HepG2 (cell line): ENCODE data around the gene COX6B1. TPM values are rescaled to one million over a fixed set of nuclear protein-coding genes. Genes with fewer than 3 reads are reported as not detected.
A peak's percentile ranks its signal among the peaks of the same experiment; 100 is the strongest.

Experiments
- ATAC-seq: fragments of 200-7000 bp; cut with Tn5 transposase; 3 replicates; pipeline ENCODE4 v1.9.1; 2020; ENCODE audit warnings: mild to moderate bottlenecking, moderate library complexity
- BruUV-seq: library from RNA; stranded (reverse); fragments of 400-500 nt; replicated peaks from 2 replicates; lab custom pipeline; 2021; lab: Mats Ljungman, UMichigan
- CTCF ChIA-PET: fragments of 300-600 bp; formaldehyde crosslinking; extraction: SDS; loops from one replicate; lab custom pipeline; 2021; ENCODE audit warnings: low total read pairs, inconsistent platforms, low intra/inter-chr PET ratio; lab: Yijun Ruan, JAX
- POLR2A ChIA-PET: fragments of 350-600 bp; sonication (Branson Sonifier 250); formaldehyde crosslinking; loops from one replicate; lab custom pipeline; 2020; ENCODE audit warnings: antibody characterized with exemption, inconsistent platforms; lab: Yijun Ruan, JAX
- DNase-seq: peaks from one replicate; pipeline ENCODE4 v3.0.0-alpha.2; 2015; ENCODE audit warnings: low spot score
- FAIRE-seq: peaks from 3 replicates; lab custom pipeline; 2011; peaks lifted over from hg19 to GRCh38; lab: Jason Lieb, UNC
- H2AFZ ChIP-seq: one replicate; pipeline ENCODE4 v1.6.1; 2011; ENCODE audit warnings: low read length, inconsistent platforms
- H3K27ac ChIP-seq: fragments of 300-600 bp; 3 replicates; pipeline ENCODE4 v1.8.0; 2011; ENCODE audit warnings: mixed run types, mild to moderate bottlenecking, mixed read lengths, low read length, inconsistent platforms; ENCODE audit not compliant: insufficient read depth; ENCODE audit errors: extremely low read length
- H3K27me3 ChIP-seq, 2 experiments: fragments of 200-600 bp in 1 of 2; 2 replicates in 1 of 2; 3 replicates in 1 of 2; pipeline versions ENCODE4 v1.6.0 to v1.8.0; 2011; ENCODE audit warnings: low read length in 2 of 2, mild to moderate bottlenecking in 2 of 2, moderate library complexity in 2 of 2, inconsistent platforms in 1 of 2; ENCODE audit not compliant: insufficient read depth in 2 of 2, control insufficient read depth in 1 of 2
- H3K36me3 ChIP-seq, 2 experiments: fragments of 200-600 bp in 1 of 2; replicated peaks in 1 of 2; 2 replicates in 1 of 2; 3 replicates in 1 of 2; pipeline versions ENCODE4 v1.5.1 to v1.8.0; 2011; ENCODE audit warnings: low read length in 2 of 2, inconsistent platforms in 1 of 2; ENCODE audit not compliant: insufficient read depth in 2 of 2, control insufficient read depth in 1 of 2
- H3K4me1 ChIP-seq: 2 replicates; pipeline ENCODE4 v1.5.1; 2012; ENCODE audit warnings: low read length, inconsistent platforms; ENCODE audit not compliant: insufficient read depth
- H3K4me2 ChIP-seq: 2 replicates; pipeline ENCODE4 v1.6.0; 2011; ENCODE audit warnings: low read depth, low read length, inconsistent platforms
- H3K4me3 ChIP-seq, 3 experiments: fragments of 200-600 bp in 1 of 3; sonication (generic), shearing (Covaris generic) in 1 of 3; replicated peaks in 1 of 3; 2 replicates each; pipeline ENCODE4 v1.5.1; 2011 to 2016; ENCODE audit warnings: low read length in 3 of 3, inconsistent platforms in 2 of 3, low read depth in 2 of 3, mild to moderate bottlenecking in 2 of 3, control low read depth in 1 of 3, mixed read lengths in 1 of 3; ENCODE audit not compliant: insufficient read depth in 1 of 3
- H3K79me2 ChIP-seq: one replicate; pipeline ENCODE4 v1.6.1; 2011; ENCODE audit warnings: low read length, inconsistent platforms; ENCODE audit not compliant: insufficient read depth
- H3K9ac ChIP-seq: 2 replicates; pipeline ENCODE4 v1.6.0; 2011; ENCODE audit warnings: mild to moderate bottlenecking, low read depth, low read length, inconsistent platforms; ENCODE audit not compliant: insufficient read depth
- H3K9me3 ChIP-seq: 2 replicates; pipeline ENCODE4 v1.5.1; 2012; ENCODE audit warnings: mild to moderate bottlenecking, low read length
- H4K20me1 ChIP-seq: 2 replicates; pipeline ENCODE4 v1.6.0; 2011; ENCODE audit warnings: inconsistent platforms, mild to moderate bottlenecking, low read length, moderate library complexity; ENCODE audit not compliant: insufficient read depth
- ATF2 ChIP-seq: sonication (generic); formaldehyde crosslinking; IDR thresholded peaks from 2 replicates; pipeline ENCODE4 v1.4.0; 2020; ENCODE audit warnings: missing genetic modification reagents
- DMAP1 ChIP-seq: IDR thresholded peaks from 2 replicates; pipeline ENCODE4 v1.6.1; 2016
- FOXK1 ChIP-seq: sonication (generic); formaldehyde crosslinking; IDR thresholded peaks from 2 replicates; pipeline ENCODE4 v1.4.0; 2020; ENCODE audit warnings: low read depth, missing genetic modification reagents, borderline replicate concordance
- GZF1 ChIP-seq: sonication (generic); formaldehyde crosslinking; IDR thresholded peaks from 2 replicates; pipeline ENCODE4 v1.5.1; 2020; ENCODE audit warnings: mild to moderate bottlenecking, missing genetic modification reagents
- NCOA5 ChIP-seq: sonication (generic); formaldehyde crosslinking; IDR thresholded peaks from 2 replicates; pipeline ENCODE4 v1.4.0; 2020; ENCODE audit warnings: missing genetic modification reagents
- PHF8 ChIP-seq: sonication (generic); formaldehyde crosslinking; IDR thresholded peaks from 2 replicates; pipeline ENCODE4 v1.5.0; 2020; ENCODE audit warnings: missing genetic modification reagents
- RBM39 ChIP-seq: fragments of 200-400 bp; formaldehyde crosslinking; IDR thresholded peaks from one replicate; pipeline ENCODE4 v1.6.1; 2018; ENCODE audit warnings: antibody characterized with exemption, mild to moderate bottlenecking, low read depth, low read length; ENCODE audit not compliant: poor library complexity, severe bottlenecking
- SP5 ChIP-seq: IDR thresholded peaks from 2 replicates; pipeline ENCODE4 v1.6.1; 2016; ENCODE audit warnings: low read depth, borderline replicate concordance
- SRY ChIP-seq: sonication (generic); formaldehyde crosslinking; IDR thresholded peaks from 2 replicates; pipeline ENCODE4 v1.8.0; 2022; ENCODE audit warnings: mild to moderate bottlenecking, missing genetic modification reagents
- USF2 ChIP-seq, 2 experiments: sonication (generic) in 1 of 2; formaldehyde crosslinking in 1 of 2; IDR thresholded peaks; 2 replicates each; pipeline versions ENCODE4 v1.5.1 to v1.6.1; 2011 to 2020; ENCODE audit warnings: borderline replicate concordance in 1 of 2, low read depth in 1 of 2, low read length in 1 of 2, mild to moderate bottlenecking in 1 of 2, missing genetic modification reagents in 1 of 2, moderate library complexity in 1 of 2
- ZFX ChIP-seq: sonication (generic); formaldehyde crosslinking; IDR thresholded peaks from 2 replicates; pipeline ENCODE4 v1.4.0; 2020; ENCODE audit warnings: mild to moderate bottlenecking, low read depth, missing genetic modification reagents, moderate library complexity
- ZNF225 ChIP-seq: sonication (generic); formaldehyde crosslinking; IDR thresholded peaks from 2 replicates; pipeline ENCODE4 v1.4.0; 2020; ENCODE audit warnings: mild to moderate bottlenecking, missing genetic modification reagents
- ZNF263 ChIP-seq: sonication (generic); formaldehyde crosslinking; IDR thresholded peaks from 2 replicates; pipeline ENCODE4 v1.4.0; 2020; ENCODE audit warnings: missing genetic modification reagents
- ZNF543 ChIP-seq: sonication (generic); formaldehyde crosslinking; IDR thresholded peaks from 2 replicates; pipeline ENCODE4 v1.4.0; 2020; ENCODE audit warnings: mild to moderate bottlenecking, missing genetic modification reagents
- ZNF550 ChIP-seq: sonication (generic); formaldehyde crosslinking; IDR thresholded peaks from 2 replicates; pipeline ENCODE4 v1.4.0; 2020; ENCODE audit warnings: mild to moderate bottlenecking, missing genetic modification reagents, borderline replicate concordance
- ZNF597 ChIP-seq: sonication (generic); formaldehyde crosslinking; IDR thresholded peaks from 2 replicates; pipeline ENCODE4 v1.5.0; 2020; ENCODE audit warnings: missing genetic modification reagents
- ZNF746 ChIP-seq: sonication (generic); formaldehyde crosslinking; IDR thresholded peaks from 2 replicates; pipeline ENCODE4 v1.8.0; 2022; ENCODE audit warnings: mild to moderate bottlenecking, missing genetic modification reagents
- ZNF777 ChIP-seq: sonication (generic); formaldehyde crosslinking; IDR thresholded peaks from 2 replicates; pipeline ENCODE4 v1.4.0; 2020; ENCODE audit warnings: missing genetic modification reagents
- ZSCAN21 ChIP-seq: sonication (generic); formaldehyde crosslinking; IDR thresholded peaks from 2 replicates; pipeline ENCODE4 v1.8.0; 2022; ENCODE audit warnings: mild to moderate bottlenecking, missing genetic modification reagents, moderate library complexity, borderline replicate concordance
- WGBS: methylation state at CpG from one replicate; pipeline ENCODE4 v1.1.6; 2017; ENCODE audit warnings: low lambda C conversion rate; 5-methylcytosine and 5-hydroxymethylcytosine counted together
- in situ Hi-C: cut with HindIII; loops from 2 replicates; pipeline ENCODE4 v1.10.0; 2017; ENCODE audit warnings: low pct_unique_long_range_greater_than_20kb; ENCODE audit not compliant: extremely low pct_ligation_motif_present
- intact Hi-C: fragments of 100-400 bp; cut with micrococcal nuclease; formaldehyde crosslinking; loops from one replicate; pipeline ENCODE4 v1.10.0; 2022; ENCODE audit not compliant: unreplicated experiment
- polyA plus RNA-seq, 8 experiments: library from polyadenylated mRNA; depleted of rRNA in 3 of 8; stranded (reverse) in 7 of 8; unstranded in 1 of 8; fragments of >200 nt; fragmentation: Illumina TruSeq in 4 of 8; extraction: Trizol in 4 of 8; gene quantifications; 2 replicates each; pipeline versions ENCODE4 v1.2.1 to v1.2.3, GENCODE V29; 2011 to 2016; ENCODE audit warnings: low read depth in 4 of 8, missing spikeins in 1 of 8, mixed read lengths in 1 of 8; ENCODE audit not compliant: insufficient read depth in 1 of 8
- total RNA-seq, 5 experiments: library from RNA; depleted of rRNA; stranded (reverse); fragments of >200 nt; fragmentation: Illumina TruSeq; extraction: Trizol; gene quantifications; 2 replicates each; pipeline ENCODE4 v1.2.3, GENCODE V29; 2016; ENCODE audit warnings: low read depth in 1 of 5

The COX6B1 gene
- total and polyA plus RNA-seq, 2 of the 13 experiments (the other 11 are each of a cell fraction or from before 2014, with no cell fraction given): 481 to 487 TPM

- no peak for TF ChIP-seq ZNF543 (CRISPR knock-in tag)
Measured at GRCh38 chr19:35671818-35672217, 23.7 kb downstream of the COX6B1 start (continued).

- no peak overlapping the region for H3K27ac ChIP-seq
- H3K4me3 ChIP-seq: peak overlapping the region; percentile 59 to 83 (median 62)
- ATAC-seq: peak; percentile 89
- in situ Hi-C loops (no loop called here), intact Hi-C loops (no loop called here)
- peak overlapping the region; percentile 94 for H2AFZ ChIP-seq
- CTCF ChIA-PET: no interaction called here
- no peaks in the 10 kb centered on the region for H3K36me3 ChIP-seq
- no TSS peak for BruUV-seq
- DNase-seq: peak; percentile 24
- H3K9ac ChIP-seq: peak overlapping the region; percentile 41; the same call in 1 of the 2 replicates
- H3K27me3 ChIP-seq: 0 out of 5 replicates have a peak, but pooled peaks cover 0 to 4% of the 10 kb centered on the region in 2 experiments
- no peaks in the 10 kb centered on the region for H4K20me1 ChIP-seq
- H3K4me2 ChIP-seq: peak overlapping the region; percentile 88
- no peak for FAIRE-seq
- WGBS: 2% methylated on average over 38 of the region's 39 CpGs
- H3K79me2 ChIP-seq: no peaks in the 10 kb centered on the region
- no peaks in the 10 kb centered on the region for H3K9me3 ChIP-seq
- H3K4me1 ChIP-seq: peaks cover 41% of the 10 kb centered on the region
- POLR2A ChIA-PET: interaction anchor here (0.7 to 1.2 kb wide), 4 partner anchors 12 to 32 kb away, joined by 3 to 10 read pairs (median 4); no protein-coding TSS in a partner anchor
- TF ChIP-seq SP5 (peak; percentile 42; the same call in 1 of the 2 replicates), RBM39 (no peak), PHF8 (CRISPR knock-in tag) (no peak), ZNF777 (CRISPR knock-in tag) (peak; percentile 78), ZNF597 (CRISPR knock-in tag) (no peak), ATF2 (CRISPR knock-in tag) (no peak), FOXK1 (CRISPR knock-in tag) (no peak), ZNF263 (CRISPR knock-in tag) (peak; percentile 92), ZNF746 (CRISPR knock-in tag) (no peak), SRY (CRISPR knock-in tag) (no peak), ZNF550 (CRISPR knock-in tag) (no peak), ZSCAN21 (0 out of 2 replicates have a peak, but pooled peaks have one; percentile 42), GZF1 (no peak), DMAP1 (CRISPR knock-in tag) (no peak), ZNF225 (CRISPR knock-in tag) (0 out of 2 replicates have a peak, but pooled peaks have one; percentile 38), ZFX (CRISPR knock-in tag) (peak; percentile 76), USF2 (IDR thresholded peaks at IDR 0.05; ENCODE audit: low read depth, low read length) (no peak), USF2 (CRISPR knock-in tag; IDR thresholded peaks at IDR 0.05; ENCODE audit: borderline replicate concordance) (no peak), NCOA5 (CRISPR knock-in tag) (no peak)
Measured at GRCh38 chr19:35673121-35673804, 25.1 kb downstream of the COX6B1 start.
